ENCODE data around the gene FOXO1. TPM values are rescaled to one million over a fixed set of nuclear protein-coding genes. Genes with fewer than 3 reads are reported as not detected.

Gene FOXO1
- total and polyA plus RNA-seq, 9 of the 15 experiments (the other 6 are each of a cell fraction or from before 2014, with no cell fraction given): 0.04 to 0.73 (median 0.20) TPM

- H3K79me2 ChIP-seq (ENCODE audit: control insufficient read depth, insufficient read depth, low read length): no peaks in the 10 kb centered on the region
- CTCF ChIA-PET (ENCODE audit: low intra/inter-chr PET ratio): no interaction called here
- DNase-seq (ENCODE audit: extremely low read depth in 1 of 4, low spot score in 3 of 4): no peak
- no peaks in the 10 kb centered on the region for H3K9me1 ChIP-seq (ENCODE audit: control insufficient read depth, insufficient read depth, low read length)
- H3K9me3 ChIP-seq (replicated peaks; ENCODE audit: control insufficient read depth, insufficient read depth, low read depth, low read length): no peaks in the 10 kb centered on the region
- intact Hi-C loops (cut with micrococcal nuclease): no loop called here
- WGBS (ENCODE audit: insufficient coverage, low coverage, missing lambda C conversion rate): 0% methylated on average over 2 of the region's 3 CpGs
- no peak for ATAC-seq
- POLR2A ChIA-PET: no interaction called here
- H3K4me2 ChIP-seq (ENCODE audit: insufficient read depth, low read length): no peak overlapping the region
- H3K4me3 ChIP-seq: no peak overlapping the region
- in situ Hi-C loops (cut with MboI): no loop called here
- no peak overlapping the region for H2AFZ ChIP-seq (ENCODE audit: low read depth, low read length)
- no peak overlapping the region for H3K27ac ChIP-seq (ENCODE audit: extremely low read depth, low read depth, low read length)
- H4K20me1 ChIP-seq (replicated peaks; ENCODE audit: control insufficient read depth, insufficient read depth, low read length): no peaks in the 10 kb centered on the region; the same call in 1 of the 2 replicates
- no peaks in the 10 kb centered on the region for H3K4me1 ChIP-seq (replicated peaks in 1 of 2; ENCODE audit: control insufficient read depth in 2 of 2, insufficient read depth in 2 of 2, low read length in 2 of 2)
- no peaks in the 10 kb centered on the region for H3K36me3 ChIP-seq (ENCODE audit: control insufficient read depth, insufficient read depth, low read length)
- no peak for FAIRE-seq
- peaks cover 0 to 6% of the 10 kb centered on the region in 2 experiments; a peak in 1 of 5 replicates for H3K27me3 ChIP-seq (ENCODE audit: control insufficient read depth in 2 of 2, insufficient read depth in 2 of 2, low read length in 2 of 2)
- no TSS peak for BruUV-seq (replicated peaks)
- no peak overlapping the region for H3K9ac ChIP-seq (ENCODE audit: insufficient read depth in 1 of 2, low read depth in 2 of 2, low read length in 2 of 2)
- TF ChIP-seq GABPA (tag; conservative IDR thresholded peaks at IDR 0.05; ENCODE audit: low read depth) (no peak), WHSC1 (IDR thresholded peaks at IDR 0.05; ENCODE audit: low read length) (no peak), MEIS2 (IDR thresholded peaks at IDR 0.05; ENCODE audit: partially characterized antibody) (no peak), ZBTB40 (IDR thresholded peaks at IDR 0.05) (no peak), ZBTB40 (CRISPR knock-in tag; IDR thresholded peaks at IDR 0.05) (no peak), ZNF507 (tag; conservative IDR thresholded peaks at IDR 0.05) (no peak), ZBTB5 (IDR thresholded peaks at IDR 0.05) (no peak), THAP7 (CRISPR knock-in tag; IDR thresholded peaks at IDR 0.05) (no peak), SIX5 (IDR thresholded peaks at IDR 0.05; ENCODE audit: borderline replicate concordance in 1 of 2, insufficient read depth in 1 of 2, low read depth in 1 of 2, low read length in 2 of 2) (no peak), ZNF282 (CRISPR knock-in tag; IDR thresholded peaks at IDR 0.05) (no peak), CHD4 (IDR thresholded peaks at IDR 0.05; ENCODE audit: insufficient read depth, insufficient replicate concordance, low read depth, low read length, poor library complexity, severe bottlenecking) (no peak)
Measured at GRCh38 chr13:40595693-40596092, 70.7 kb downstream of the FOXO1 start.
